Measurements from ENCODE around the gene GSTM1. TPM values are rescaled to one million over a fixed set of nuclear protein-coding genes. Genes with fewer than 3 reads are reported as not detected.

GSTM1 gene
- total RNA-seq, 4 donors from 2014 or later: 23.4 TPM; not detected in 3

GRCh38 chr1:109740615-109741373 is 53.2 kb downstream of the GSTM1 start, which contains the start of gene GSTM3:
TSS of gene GSTM3 (minus strand) at chr1:109741038. CDS start at chr1:109740287, 751 bp downstream.
- no peaks in the 10 kb centered on the region for H3K9me3 ChIP-seq
- peaks cover 0 to 11% of the 10 kb centered on the region in 2 donors for H3K36me3 ChIP-seq
- no peaks in the 10 kb centered on the region for H3K27me3 ChIP-seq
- H3K4me1 ChIP-seq: peaks cover 6 to 9% of the 10 kb centered on the region in 2 donors
- peak within 1 kb of the TSS; percentile 39 to 74 (median 56) for H3K27ac ChIP-seq
- 4 to 20% methylated on average over 9 to 10 of the region's 10 CpGs for WGBS, 2 donors
- H3K4me3 ChIP-seq (replicated peaks in 1 of 3): peak within 1 kb of the TSS; percentile 23 to 85 (median 60)
- no peak for DNase-seq
- intact Hi-C loops (cut with DNase I): no loop called here
- TF ChIP-seq CTCF (IDR thresholded peaks at IDR 0.05) (no peak), POLR2A (IDR thresholded peaks at IDR 0.05) (no peak)

Other genes starting within 250 kb of the GSTM1 start
- gene SYPL2, start 221.3 kb upstream of the GSTM1 start, total RNA-seq: 10 to 100 TPM in 1 of 4 donors, 1 to 10 TPM in 3; 7.9 to 12.4 (median 9.1) TPM
- gene ATXN7L2, start 203.9 kb upstream of the GSTM1 start, total RNA-seq: 10 to 100 TPM in 1 of 4 donors, 1 to 10 TPM in 3; 5.8 to 11.7 (median 8.4) TPM
- 10 to 100 TPM in 3 of 4 donors, 1 to 10 TPM in 1; 8.1 to 16.0 (median 12.2) TPM for gene CYB561D1, start 193.7 kb upstream of the GSTM1 start, total RNA-seq
- gene AMIGO1, start 178.1 kb upstream of the GSTM1 start, total RNA-seq: 10 to 100 TPM; 13.5 to 14.0 (median 13.8) TPM
- 1 to 10 TPM in 2 of 4 donors, under 1 TPM in 2; 0.11 to 3.8 (median 1.1) TPM for gene GPR61, start 147.9 kb upstream of the GSTM1 start, total RNA-seq
- gene GNAI3, start 139.2 kb upstream of the GSTM1 start, total RNA-seq: 1 to 10 TPM; 5.1 to 7.2 (median 6.0) TPM
- gene GNAT2, start 68.2 kb upstream of the GSTM1 start, total RNA-seq: not detected
- 10 to 100 TPM; 31.2 to 74.8 (median 46.8) TPM for gene AMPD2, start 68.0 kb upstream of the GSTM1 start, total RNA-seq
- gene GSTM4, start 31.7 kb upstream of the GSTM1 start, total RNA-seq: 10 to 100 TPM; 30.8 to 68.8 (median 43.7) TPM
- gene GSTM2, start 19.8 kb upstream of the GSTM1 start, total RNA-seq: 10 to 100 TPM; 37.1 to 73.6 (median 62.3) TPM
- 1 to 10 TPM; 2.8 to 5.4 (median 3.0) TPM for gene GSTM5, start 24.4 kb downstream of the GSTM1 start, total RNA-seq
- gene GSTM3, start 53.2 kb downstream of the GSTM1 start, total RNA-seq: 100 to 1,000 TPM in 3 of 4 donors, 10 to 100 TPM in 1; 61.1 to 162 (median 132) TPM
- not detected for gene EPS8L3, start 76.1 kb downstream of the GSTM1 start, total RNA-seq
- gene CSF1, start 223.0 kb downstream of the GSTM1 start, total RNA-seq: 100 to 1,000 TPM in 1 of 4 donors, 10 to 100 TPM in 3; 33.5 to 127 (median 62.3) TPM

Data from thyroid gland (tissue), 4 donors.